Activated naive CD8-positive, alpha-beta T cell treated with anti-CD3 and anti-CD28 coated beads, Interleukin-2, amount 50 U/mL, for 24 hours (primary cell): ENCODE data around the gene S100A6.

ENCODE experiments used
- ATAC-seq: fragments of 150-1000 bp; cut with Tn5 transposase; one replicate; pipeline ENCODE4 v1.10.0; 2021
- DNase-seq: peaks from one replicate; pipeline ENCODE4 v3.0.0; 2021
- H3K27ac Mint-ChIP-seq: one replicate; pipeline ENCODE4 v1.8.0; 2021; ENCODE audit warnings: mild to moderate bottlenecking, mixed read lengths
- H3K27me3 Mint-ChIP-seq: one replicate; pipeline ENCODE4 v1.8.0; 2021; ENCODE audit warnings: mixed read lengths
- H3K36me3 Mint-ChIP-seq: one replicate; pipeline ENCODE4 v1.8.0; 2021; ENCODE audit warnings: low read depth, mixed read lengths
- H3K4me1 Mint-ChIP-seq: one replicate; pipeline ENCODE4 v1.8.0; 2021; ENCODE audit warnings: mixed read lengths
- H3K4me3 Mint-ChIP-seq: one replicate; pipeline ENCODE4 v1.8.0; 2021; ENCODE audit warnings: mild to moderate bottlenecking, moderate library complexity, mixed read lengths
- H3K9me3 Mint-ChIP-seq: one replicate; pipeline ENCODE4 v1.8.0; 2021; ENCODE audit warnings: mixed read lengths

Gene S100A6

GRCh38 chr1:153544453-153545066 is 8.8 kb upstream of the S100A6 start:
- Mint-ChIP-seq H3K36me3 (peaks cover 12% of the 10 kb centered on the region), H3K27ac (peak overlapping the region; percentile 95), H3K4me1 (peaks cover 78% of the 10 kb centered on the region), H3K27me3 (no peaks in the 10 kb centered on the region), H3K4me3 (peak overlapping the region; percentile 86), H3K9me3 (no peaks in the 10 kb centered on the region)
- no peak for ATAC-seq
- no peak for DNase-seq

GRCh38 chr1:153543736-153544135 is 7.9 kb upstream of the S100A6 start:
- H3K4me1 Mint-ChIP-seq, result peaks cover 80% of the 10 kb centered on the region
- H3K27me3 Mint-ChIP-seq, result no peaks in the 10 kb centered on the region
- H3K4me3 Mint-ChIP-seq, result peak overlapping the region; percentile 86
- H3K27ac Mint-ChIP-seq, result peak overlapping the region; percentile 95
- H3K36me3 Mint-ChIP-seq, result peaks cover 12% of the 10 kb centered on the region
- DNase-seq (no peak), ATAC-seq (no peak)
- H3K9me3 Mint-ChIP-seq, result no peaks in the 10 kb centered on the region

- H3K27ac Mint-ChIP-seq, result peak overlapping the region; percentile 95
- DNase-seq (no peak), ATAC-seq (no peak)
- H3K4me3 Mint-ChIP-seq, result peak overlapping the region; percentile 86
- H3K27me3 Mint-ChIP-seq, result no peaks in the 10 kb centered on the region
- peaks cover 76% of the 10 kb centered on the region for H3K4me1 Mint-ChIP-seq
- no peaks in the 10 kb centered on the region for H3K9me3 Mint-ChIP-seq
- peaks cover 12% of the 10 kb centered on the region for H3K36me3 Mint-ChIP-seq
Measured at GRCh38 chr1:153542956-153543711, 7.3 kb upstream of the S100A6 start.

- DNase-seq (no peak), ATAC-seq (no peak)
- peak overlapping the region; percentile 83 for H3K27ac Mint-ChIP-seq
- H3K9me3 Mint-ChIP-seq, result no peaks in the 10 kb centered on the region
- H3K27me3 Mint-ChIP-seq, result no peaks in the 10 kb centered on the region
- peak overlapping the region; percentile 17 for H3K4me3 Mint-ChIP-seq
- H3K4me1 Mint-ChIP-seq, result peaks cover 80% of the 10 kb centered on the region
- peaks cover 12% of the 10 kb centered on the region for H3K36me3 Mint-ChIP-seq
Measured at GRCh38 chr1:153541641-153542590, 6.1 kb upstream of the S100A6 start.

- Mint-ChIP-seq H3K9me3 (no peaks in the 10 kb centered on the region), H3K4me1 (peaks cover 79% of the 10 kb centered on the region), H3K27me3 (no peaks in the 10 kb centered on the region), H3K27ac (peak within 1 kb of the TSS; percentile 83), H3K4me3 (peak within 1 kb of the TSS; percentile 35), H3K36me3 (peaks cover 12% of the 10 kb centered on the region)
- DNase-seq (peak; percentile 50), ATAC-seq (no peak)
Measured at GRCh38 chr1:153540394-153541361, 4.9 kb upstream of the S100A6 start, which contains the start of gene S100A5. Gene S100A5 (minus strand): TSS chr1:153540934. CDS start chr1:153540191, 743 bp downstream.

GRCh38 chr1:153539395-153540093 is 3.8 kb upstream of the S100A6 start:
- H3K4me1 Mint-ChIP-seq, result peaks cover 77% of the 10 kb centered on the region
- H3K4me3 Mint-ChIP-seq, result no peak overlapping the region
- H3K36me3 Mint-ChIP-seq, result peaks cover 12% of the 10 kb centered on the region
- H3K27ac Mint-ChIP-seq, result peak overlapping the region; percentile 83
- no peaks in the 10 kb centered on the region for H3K9me3 Mint-ChIP-seq
- H3K27me3 Mint-ChIP-seq, result no peaks in the 10 kb centered on the region
- no peak for DNase-seq
- ATAC-seq, result no peak

- ATAC-seq (no peak), DNase-seq (no peak)
- Mint-ChIP-seq H3K4me3 (no peak overlapping the region), H3K9me3 (no peaks in the 10 kb centered on the region), H3K36me3 (peaks cover 8% of the 10 kb centered on the region), H3K4me1 (peaks cover 77% of the 10 kb centered on the region), H3K27ac (peak overlapping the region; percentile 8), H3K27me3 (no peaks in the 10 kb centered on the region)
Measured at GRCh38 chr1:153538315-153538821, 2.6 kb upstream of the S100A6 start.

GRCh38 chr1:153537376-153537730 is 1.6 kb upstream of the S100A6 start:
- DNase-seq (no peak), ATAC-seq (no peak)
- H3K4me1 Mint-ChIP-seq, result peaks cover 76% of the 10 kb centered on the region
- no peaks in the 10 kb centered on the region for H3K27me3 Mint-ChIP-seq
- H3K4me3 Mint-ChIP-seq, result no peak overlapping the region
- H3K9me3 Mint-ChIP-seq, result no peaks in the 10 kb centered on the region
- peak overlapping the region; percentile 97 for H3K27ac Mint-ChIP-seq
- H3K36me3 Mint-ChIP-seq, result peaks cover 6% of the 10 kb centered on the region

GRCh38 chr1:153536671-153537375 is 1.0 kb upstream of the S100A6 start:
- Mint-ChIP-seq H3K36me3 (peaks cover 6% of the 10 kb centered on the region), H3K4me3 (peak overlapping the region; percentile 96), H3K27me3 (no peaks in the 10 kb centered on the region), H3K27ac (peak overlapping the region; percentile 97), H3K4me1 (peaks cover 76% of the 10 kb centered on the region), H3K9me3 (no peaks in the 10 kb centered on the region)
- DNase-seq, result no peak
- no peak for ATAC-seq

GRCh38 chr1:153536012-153536670 is 350 bp upstream of the S100A6 start:
- no peaks in the 10 kb centered on the region for H3K27me3 Mint-ChIP-seq
- H3K4me3 Mint-ChIP-seq, result peak overlapping the region; percentile 96
- H3K9me3 Mint-ChIP-seq, result no peaks in the 10 kb centered on the region
- DNase-seq, result peak; percentile 82
- H3K36me3 Mint-ChIP-seq, result peaks cover 6% of the 10 kb centered on the region
- H3K4me1 Mint-ChIP-seq, result peaks cover 76% of the 10 kb centered on the region
- ATAC-seq, result peak; percentile 73
- H3K27ac Mint-ChIP-seq, result peak overlapping the region; percentile 97

GRCh38 chr1:153534925-153535241 is 908 bp downstream of the S100A6 start:
- DNase-seq (no peak), ATAC-seq (no peak)
- Mint-ChIP-seq H3K36me3 (peaks cover 6% of the 10 kb centered on the region), H3K27ac (peak overlapping the region; percentile 97), H3K9me3 (no peaks in the 10 kb centered on the region), H3K4me3 (peak overlapping the region; percentile 96), H3K27me3 (no peaks in the 10 kb centered on the region), H3K4me1 (peaks cover 72% of the 10 kb centered on the region)

GRCh38 chr1:153534226-153534924 is 1.4 kb downstream of the S100A6 start:
- peaks cover 6% of the 10 kb centered on the region for H3K36me3 Mint-ChIP-seq
- no peaks in the 10 kb centered on the region for H3K9me3 Mint-ChIP-seq
- peaks cover 67% of the 10 kb centered on the region for H3K4me1 Mint-ChIP-seq
- H3K27me3 Mint-ChIP-seq, result no peaks in the 10 kb centered on the region
- no peak for ATAC-seq
- H3K27ac Mint-ChIP-seq, result peak overlapping the region; percentile 97
- peak overlapping the region; percentile 96 for H3K4me3 Mint-ChIP-seq
- no peak for DNase-seq
